Fibroblast of mammary gland (primary cell): Measurements from ENCODE around the gene C19orf85.
A peak's percentile ranks its signal among the peaks of the same experiment; 100 is the strongest.
"Not testable (repeated sequence)": the region's sequence is repeated elsewhere in the genome, so short reads cannot be mapped to it uniquely, and the experiment has no call there.

Experiments used
- DNase-seq: peaks from one replicate; pipeline ENCODE4 v3.0.0-alpha.2; 2010; ENCODE audit warnings: low read depth
- H3K4me3 ChIP-seq: 2 replicates; pipeline ENCODE4 v1.5.1; 2011; ENCODE audit warnings: low read depth, mild to moderate bottlenecking, low read length, moderate library complexity; ENCODE audit not compliant: control insufficient read depth
- CTCF ChIP-seq: conservative IDR thresholded peaks from 2 replicates; pipeline ENCODE4 v1.5.1; 2011; ENCODE audit warnings: low read depth, low read length, inconsistent platforms; ENCODE audit not compliant: control insufficient read depth, insufficient read depth

The C19orf85 gene

GRCh38 chr19:55500368-55500952 lies 35.9 kb upstream of the C19orf85 start:
- no peak overlapping the region for H3K4me3 ChIP-seq
- no peak for TF ChIP-seq CTCF
- DNase-seq: no peak

- TF ChIP-seq CTCF: no peak
- no peak overlapping the region for H3K4me3 ChIP-seq
- DNase-seq: no peak
Observed at GRCh38 chr19:55498246-55498840, 33.8 kb upstream of the C19orf85 start.

GRCh38 chr19:55497763-55498162 lies 33.2 kb upstream of the C19orf85 start:
- TF ChIP-seq CTCF: no peak
- no peak overlapping the region for H3K4me3 ChIP-seq
- DNase-seq: no peak

- not testable (repeated sequence) for DNase-seq, H3K4me3 ChIP-seq
Observed at GRCh38 chr19:55496820-55497219, 32.3 kb upstream of the C19orf85 start.

GRCh38 chr19:55495646-55496349 lies 31.2 kb upstream of the C19orf85 start:
- H3K4me3 ChIP-seq: no peak overlapping the region
- no peak for TF ChIP-seq CTCF
- DNase-seq: no peak

- H3K4me3 ChIP-seq: peak overlapping the region; percentile 52
- peak; percentile 91 for DNase-seq
- no peak for TF ChIP-seq CTCF
Observed at GRCh38 chr19:55494172-55494761, 29.7 kb upstream of the C19orf85 start.

- H3K4me3 ChIP-seq: peak overlapping the region; percentile 52
- no peak for TF ChIP-seq CTCF
- peak; percentile 79 for DNase-seq
Observed at GRCh38 chr19:55493645-55494171, 29.2 kb upstream of the C19orf85 start.
